Coronary artery (tissue), 2 donors: ENCODE results near the gene STK24.

Experiments used
- DNase-seq: peaks from one replicate; pipeline ENCODE4 v3.0.0-alpha.2; 2017; ENCODE audit warnings: low spot score
- H3K27ac ChIP-seq, 2 donors: fragments of 200-600 bp; sonication (generic); one replicate each; pipeline ENCODE4 v1.5.1; 2016 to 2019
- H3K4me3 ChIP-seq: fragments of 200-600 bp; sonication (generic); 2 replicates; pipeline ENCODE4 v1.5.1; 2016; ENCODE audit warnings: mild to moderate bottlenecking, moderate library complexity
- CTCF ChIP-seq: fragments of 200-600 bp; sonication (generic); IDR thresholded peaks from one replicate; pipeline ENCODE4 v1.5.1; 2019; ENCODE audit warnings: antibody characterized with exemption

STK24 gene

GRCh38 chr13:98515818-98516465 lies 61.0 kb downstream of the STK24 start:
- no peak for DNase-seq
- Histone ChIP-seq H3K4me3 (no peak overlapping the region), H3K27ac (no peak overlapping the region)
- no peak for TF ChIP-seq CTCF

- Histone ChIP-seq H3K27ac (no peak overlapping the region), H3K4me3 (no peak overlapping the region)
- DNase-seq: no peak
- TF ChIP-seq CTCF: no peak
These were observed 62.6 kb downstream of the STK24 start for GRCh38 chr13:98514288-98514687.

GRCh38 chr13:98513837-98514236 lies 63.1 kb downstream of the STK24 start:
- H3K4me3 ChIP-seq: no peak overlapping the region
- H3K27ac ChIP-seq: no peak overlapping the region
- TF ChIP-seq CTCF: no peak
- DNase-seq: no peak

GRCh38 chr13:98512774-98513665 lies 63.9 kb downstream of the STK24 start:
- Histone ChIP-seq H3K27ac (no peak overlapping the region), H3K4me3 (no peak overlapping the region)
- no peak for DNase-seq
- no peak for TF ChIP-seq CTCF

- no peak for DNase-seq
- no peak for TF ChIP-seq CTCF
- Histone ChIP-seq H3K4me3 (no peak overlapping the region), H3K27ac (no peak overlapping the region)
These were observed 65.5 kb downstream of the STK24 start for GRCh38 chr13:98511435-98511834.

- no peak for TF ChIP-seq CTCF
- no peak overlapping the region for H3K4me3 ChIP-seq
- no peak for DNase-seq
- peak overlapping the region in 1 of 2 donors; percentile 80 for H3K27ac ChIP-seq
These were observed 66.8 kb downstream of the STK24 start for GRCh38 chr13:98510156-98510509.
